Kidney (tissue), 14 donors: ENCODE results near the gene GMEB2. TPM values are rescaled to one million over a fixed set of nuclear protein-coding genes. Genes with fewer than 3 reads are reported as not detected.

Experiments used
- DNase-seq, 5 donors: peaks; one replicate each; pipeline ENCODE4 v3.0.0-alpha.2; 2013 to 2020
- FAIRE-seq: peaks from 2 replicates; lab custom pipeline; 2012; peaks lifted over from hg19 to GRCh38; lab: Jason Lieb, UNC
- H3K27ac ChIP-seq, 2 donors: one replicate each; pipeline ENCODE4 v1.7.0; 2013; ENCODE audit warnings: low read depth in 2 of 2, low read length in 2 of 2, inconsistent platforms in 1 of 2
- H3K27me3 ChIP-seq: one replicate; pipeline ENCODE4 v1.7.1; 2013; ENCODE audit warnings: low read length, inconsistent platforms; ENCODE audit not compliant: control insufficient read depth, insufficient read depth
- H3K36me3 ChIP-seq, 3 donors: one replicate each; pipeline versions ENCODE4 v1.7.0 to v1.7.1; 2013; ENCODE audit warnings: low read length in 3 of 3, control low read depth in 1 of 3, inconsistent platforms in 1 of 3; ENCODE audit not compliant: insufficient read depth in 3 of 3, control insufficient read depth in 2 of 3
- H3K4me1 ChIP-seq, 3 donors: one replicate each; pipeline versions ENCODE4 v1.7.0 to v1.7.1; 2013; ENCODE audit warnings: low read length in 3 of 3, inconsistent platforms in 1 of 3, low read depth in 1 of 3; ENCODE audit not compliant: control insufficient read depth in 2 of 3, insufficient read depth in 2 of 3
- H3K4me3 ChIP-seq, 3 donors: one replicate each; pipeline versions ENCODE4 v1.7.0 to v1.8.1; 2013; ENCODE audit warnings: low read length in 3 of 3, control low read depth in 1 of 3, inconsistent platforms in 1 of 3
- H3K9ac ChIP-seq, 3 donors: one replicate each; pipeline versions ENCODE4 v1.7.0 to v1.7.1; 2013; ENCODE audit warnings: low read length in 3 of 3, control low read depth in 1 of 3, inconsistent platforms in 1 of 3
- H3K9me3 ChIP-seq, 3 donors: one replicate each; pipeline versions ENCODE4 v1.7.0 to v1.7.1; 2013; ENCODE audit warnings: low read length in 3 of 3, control low read depth in 1 of 3, inconsistent platforms in 1 of 3; ENCODE audit not compliant: control insufficient read depth in 2 of 3, insufficient read depth in 1 of 3
- intact Hi-C: fragments of 100-400 bp; cut with DNase I; formaldehyde crosslinking; loops from one replicate; pipeline ENCODE4 v1.11.1; 2022
- polyA plus RNA-seq: library from polyadenylated mRNA; stranded (reverse); fragments of 350-450 nt; fragmentation: Illumina TruSeq; extraction: RNeasy Lipid Tissue Mini Kit (QIAGEN cat#74804); gene quantifications from one replicate; pipeline ENCODE4 v1.2.3, GENCODE V29; 2014; ENCODE audit warnings: low read depth, low replicate concordance; ENCODE audit not compliant: insufficient read depth
- total RNA-seq: library from RNA; stranded (reverse); fragmentation: NEBNext Ultra II Directional; extraction: Animal tissue kit (Norgen Biotek cat#: 25700); gene quantifications from one replicate; pipeline ENCODE4 v1.2.1, GENCODE V29; 2021
- TF ChIP-seq, protein P1 (sequence below): IDR thresholded peaks from 3 replicates; pipeline ENCODE4 v1.5.1; 2012; ENCODE audit warnings: mild to moderate bottlenecking, moderate library complexity, borderline replicate concordance; ENCODE audit not compliant: insufficient read depth; ENCODE audit errors: extremely low read depth
- donor health status: control.
- donor health status: control.
- donor health status: control.
- donor health status: control.
- donor health status: control.
- donor health status: DM: yes; HTN: yes; CAD: no.
- donor health status: Normal renal cell carcinoma (clear cell type).

GMEB2 gene
- total and polyA plus RNA-seq, 2 donors from 2014 or later = 6.1 to 13.4 TPM

DNA sequence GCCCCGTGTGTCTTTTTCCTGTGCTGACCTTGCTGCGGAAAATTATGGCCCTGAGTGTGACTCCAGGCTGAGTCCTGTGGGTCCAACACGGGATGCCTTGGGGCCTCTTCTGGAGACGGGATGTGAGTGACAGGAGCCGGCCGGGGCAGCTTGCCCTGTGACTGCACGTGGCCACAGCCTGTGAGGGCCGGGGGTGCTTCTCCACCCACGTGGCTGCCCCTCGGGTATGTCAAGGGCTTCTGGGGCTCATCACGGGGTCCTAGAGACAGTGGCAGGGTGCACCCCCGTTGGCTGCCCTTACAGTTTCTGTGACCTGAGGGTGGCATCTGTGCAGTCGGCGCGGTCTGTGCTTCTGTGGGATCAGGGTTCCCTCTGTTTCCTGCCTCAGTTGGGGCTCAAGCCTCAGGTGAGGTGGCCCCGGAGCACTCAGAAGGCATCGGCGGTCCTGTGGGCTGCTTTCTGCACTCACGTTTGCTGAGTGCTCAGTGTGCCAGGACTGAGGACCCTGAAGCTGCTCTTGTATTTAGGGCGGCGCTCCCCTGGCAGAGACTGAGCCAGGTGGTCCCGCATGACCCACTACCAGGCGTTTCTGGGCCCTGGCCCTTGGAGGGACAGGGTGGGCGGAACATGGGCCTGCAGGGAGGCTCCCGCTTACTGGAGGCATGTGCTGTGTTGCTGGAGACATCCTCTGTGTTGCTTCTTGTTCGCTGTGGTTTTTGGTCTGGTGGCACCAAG, 36.6 kb upstream of the GMEB2 start:
- Histone ChIP-seq H3K36me3 (peaks cover 0 to 14% (median 11%) of the 10 kb centered on the region in 3 donors), H3K27ac (no peak overlapping the region), H3K4me3 (no peak overlapping the region), H3K4me1 (peaks cover 0 to 8% (median 0%) of the 10 kb centered on the region in 3 donors), H3K9me3 (no peaks in the 10 kb centered on the region), H3K9ac (no peak overlapping the region), H3K27me3 (no peaks in the 10 kb centered on the region)
- intact Hi-C loops = no loop called here
- no peak for DNase-seq
- no peak for FAIRE-seq
- TF ChIP-seq, protein P1, sequence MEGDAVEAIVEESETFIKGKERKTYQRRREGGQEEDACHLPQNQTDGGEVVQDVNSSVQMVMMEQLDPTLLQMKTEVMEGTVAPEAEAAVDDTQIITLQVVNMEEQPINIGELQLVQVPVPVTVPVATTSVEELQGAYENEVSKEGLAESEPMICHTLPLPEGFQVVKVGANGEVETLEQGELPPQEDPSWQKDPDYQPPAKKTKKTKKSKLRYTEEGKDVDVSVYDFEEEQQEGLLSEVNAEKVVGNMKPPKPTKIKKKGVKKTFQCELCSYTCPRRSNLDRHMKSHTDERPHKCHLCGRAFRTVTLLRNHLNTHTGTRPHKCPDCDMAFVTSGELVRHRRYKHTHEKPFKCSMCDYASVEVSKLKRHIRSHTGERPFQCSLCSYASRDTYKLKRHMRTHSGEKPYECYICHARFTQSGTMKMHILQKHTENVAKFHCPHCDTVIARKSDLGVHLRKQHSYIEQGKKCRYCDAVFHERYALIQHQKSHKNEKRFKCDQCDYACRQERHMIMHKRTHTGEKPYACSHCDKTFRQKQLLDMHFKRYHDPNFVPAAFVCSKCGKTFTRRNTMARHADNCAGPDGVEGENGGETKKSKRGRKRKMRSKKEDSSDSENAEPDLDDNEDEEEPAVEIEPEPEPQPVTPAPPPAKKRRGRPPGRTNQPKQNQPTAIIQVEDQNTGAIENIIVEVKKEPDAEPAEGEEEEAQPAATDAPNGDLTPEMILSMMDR = no peak

DNA sequence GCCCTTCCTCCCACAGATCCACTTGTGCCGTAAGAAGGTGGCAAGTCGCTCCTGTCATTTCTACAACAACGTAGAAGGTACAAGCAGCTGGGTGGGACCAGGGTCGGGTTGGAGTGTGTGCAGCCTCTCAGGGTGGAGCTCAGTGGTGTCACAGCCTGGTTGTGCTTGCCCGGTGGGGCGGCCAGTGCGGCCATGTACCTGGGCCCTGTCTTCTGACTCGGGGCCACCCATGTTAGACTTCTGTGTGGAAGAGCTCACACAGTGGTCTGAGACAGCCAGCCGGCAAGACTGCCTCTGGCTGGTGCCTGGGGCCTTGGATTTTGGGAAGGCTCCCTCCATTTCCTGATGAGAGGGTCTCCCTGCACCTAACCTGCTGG, 35.9 kb upstream of the GMEB2 start:
- FAIRE-seq (no peak), DNase-seq (no peak)

DNA sequence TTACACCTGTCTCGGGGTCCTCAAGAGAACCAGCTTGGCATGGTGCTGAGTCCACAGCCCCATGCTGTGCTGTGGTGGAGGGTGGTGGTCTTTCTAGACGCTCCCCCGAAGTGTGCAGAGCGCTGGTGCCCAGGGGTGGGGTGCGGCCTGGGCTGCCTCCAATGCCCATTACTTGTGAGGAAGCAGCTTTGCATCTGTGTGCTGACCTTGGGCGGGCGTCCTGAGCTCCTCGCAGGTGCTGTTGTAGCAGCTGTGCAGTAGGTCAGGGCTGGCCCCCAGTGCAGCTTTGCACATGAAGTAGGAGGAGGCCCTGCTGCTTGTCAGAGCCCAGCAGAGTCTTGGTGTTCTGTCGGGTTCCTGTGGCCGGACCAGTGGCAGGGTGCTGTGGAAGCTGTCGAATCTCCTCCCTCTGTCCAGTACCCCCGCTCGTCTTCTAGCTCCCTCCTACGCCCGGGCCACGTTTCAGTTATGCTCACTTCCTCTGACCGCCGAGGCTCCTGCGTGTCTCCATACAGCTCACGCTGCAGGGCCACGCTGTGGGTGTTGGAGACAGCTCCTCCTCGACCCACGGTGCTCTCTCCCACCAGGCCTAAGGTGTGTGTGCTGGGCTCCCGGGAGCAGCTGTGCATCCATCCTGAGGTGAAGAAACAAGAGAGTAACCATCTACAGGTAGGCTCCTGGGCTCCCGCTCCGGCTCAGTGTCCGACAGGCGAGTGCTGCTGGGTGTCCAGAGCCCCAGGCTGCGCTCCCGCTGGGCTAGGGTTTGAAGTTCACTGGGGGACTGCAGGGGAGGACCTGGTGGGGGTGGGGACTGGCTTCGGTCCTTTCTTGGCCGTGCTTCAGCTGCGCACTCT, 35.3 kb upstream of the GMEB2 start:
- DNase-seq (peak in 1 of 5 donors; percentile 69), FAIRE-seq (no peak)
- TF ChIP-seq, protein P1 = no peak
- Histone ChIP-seq H3K4me3 (no peak overlapping the region), H3K9ac (no peak overlapping the region), H3K27me3 (no peaks in the 10 kb centered on the region), H3K4me1 (peaks cover 0 to 13% (median 0%) of the 10 kb centered on the region in 3 donors), H3K27ac (no peak overlapping the region), H3K36me3 (peaks cover 0 to 11% (median 9%) of the 10 kb centered on the region in 3 donors), H3K9me3 (no peaks in the 10 kb centered on the region)
- intact Hi-C loops = no loop called here

More for the DNA sequence above, 35.9 kb upstream of the GMEB2 start:
- H3K27me3 ChIP-seq = no peaks in the 10 kb centered on the region
- H3K27ac ChIP-seq = no peak overlapping the region
- peaks cover 0 to 14% (median 11%) of the 10 kb centered on the region in 3 donors for H3K36me3 ChIP-seq
- H3K9me3 ChIP-seq = no peaks in the 10 kb centered on the region
- peaks cover 0 to 8% (median 0%) of the 10 kb centered on the region in 3 donors for H3K4me1 ChIP-seq
- intact Hi-C loops = no loop called here
- no peak overlapping the region for H3K9ac ChIP-seq
- TF ChIP-seq, protein P1 = no peak
- no peak overlapping the region for H3K4me3 ChIP-seq
